K562 (cell line): ENCODE results near the gene LDB2. TPM values are rescaled to one million over a fixed set of nuclear protein-coding genes. Genes with fewer than 3 reads are reported as not detected.

Source experiments
- ATAC-seq: fragments of 200-7000 bp; cut with Tn5 transposase; 3 replicates; pipeline ENCODE4 v1.9.1; 2020; ENCODE audit warnings: moderate library complexity
- BruUV-seq: library from RNA; stranded (reverse); fragments of 400-500 nt; replicated peaks from 2 replicates; lab custom pipeline; 2021; lab: Mats Ljungman, UMichigan
- CTCF ChIA-PET: fragments of 300-600 bp; formaldehyde crosslinking; extraction: SDS; loops from one replicate; lab custom pipeline; 2021; ENCODE audit warnings: low intra/inter-chr PET ratio; lab: Yijun Ruan, JAX
- POLR2A ChIA-PET: fragments of 300-600, 350-650 bp; sonication (Branson Sonifier 250); formaldehyde crosslinking; extraction: SDS; loops from one replicate; lab custom pipeline; 2021; ENCODE audit warnings: antibody characterized with exemption, inconsistent platforms; lab: Yijun Ruan, JAX
- DNase-seq, 4 experiments: peaks; one replicate each; pipeline versions ENCODE4 v3.0.0 to v3.0.0-alpha.2; 2011 to 2018; ENCODE audit warnings: low spot score in 3 of 4, mixed read lengths in 3 of 4; ENCODE audit errors: extremely low read depth in 1 of 4
- FAIRE-seq: peaks from 2 replicates; lab custom pipeline; 2011; peaks lifted over from hg19 to GRCh38; lab: Jason Lieb, UNC
- H2AFZ ChIP-seq: 2 replicates; pipeline ENCODE4 v1.6.0; 2011; ENCODE audit warnings: low read depth, low read length, control low read depth, inconsistent platforms
- H3K27ac ChIP-seq: fragments of 200-600 bp; 3 replicates; pipeline ENCODE4 v1.8.0; 2011; ENCODE audit warnings: low read depth, mild to moderate bottlenecking, control low read depth, inconsistent platforms, low read length, moderate library complexity, mixed read lengths; ENCODE audit errors: extremely low read depth
- H3K27me3 ChIP-seq, 2 experiments: fragments of 300-600 bp in 1 of 2; 2 replicates in 1 of 2; 3 replicates in 1 of 2; pipeline versions ENCODE4 v1.6.0 to v1.8.0; 2011; ENCODE audit warnings: inconsistent platforms in 2 of 2, low read length in 2 of 2, mild to moderate bottlenecking in 1 of 2, mixed read lengths in 1 of 2, moderate library complexity in 1 of 2; ENCODE audit not compliant: control insufficient read depth in 2 of 2, insufficient read depth in 2 of 2
- H3K36me3 ChIP-seq: fragments of 300-600 bp; 3 replicates; pipeline ENCODE4 v1.8.0; 2011; ENCODE audit warnings: mild to moderate bottlenecking, low read length, inconsistent platforms; ENCODE audit not compliant: control insufficient read depth, insufficient read depth
- H3K4me1 ChIP-seq, 2 experiments: fragments of 200-600 bp in 1 of 2; replicated peaks in 1 of 2; 2 replicates in 1 of 2; 3 replicates in 1 of 2; pipeline versions ENCODE4 v1.5.1 to v1.8.0; 2011; ENCODE audit warnings: inconsistent platforms in 2 of 2, low read length in 2 of 2, mild to moderate bottlenecking in 1 of 2, mixed read lengths in 1 of 2, moderate library complexity in 1 of 2; ENCODE audit not compliant: control insufficient read depth in 2 of 2, insufficient read depth in 2 of 2
- H3K4me2 ChIP-seq: 2 replicates; pipeline ENCODE4 v1.6.1; 2011; ENCODE audit warnings: low read length, control low read depth, inconsistent platforms, mixed read lengths; ENCODE audit not compliant: insufficient read depth
- H3K4me3 ChIP-seq: fragments of 200-600 bp; sonication (generic), shearing (Covaris generic); 2 replicates; pipeline ENCODE4 v1.5.1; 2016; ENCODE audit warnings: control low read depth, inconsistent platforms
- H3K79me2 ChIP-seq: fragments of 200-600 bp; 3 replicates; pipeline ENCODE4 v1.8.0; 2011; ENCODE audit warnings: low read length, inconsistent platforms; ENCODE audit not compliant: control insufficient read depth, insufficient read depth
- H3K9ac ChIP-seq, 2 experiments: 2 replicates each; pipeline versions ENCODE4 v1.6.0 to v1.6.1; 2011; ENCODE audit warnings: low read depth in 2 of 2, low read length in 2 of 2, control low read depth in 1 of 2, inconsistent platforms in 1 of 2, mild to moderate bottlenecking in 1 of 2, mixed read lengths in 1 of 2; ENCODE audit not compliant: insufficient read depth in 1 of 2
- H3K9me1 ChIP-seq: one replicate; pipeline ENCODE4 v1.6.0; 2011; ENCODE audit warnings: inconsistent platforms, mild to moderate bottlenecking, low read length, moderate library complexity; ENCODE audit not compliant: control insufficient read depth, insufficient read depth
- H3K9me3 ChIP-seq: replicated peaks from 2 replicates; pipeline ENCODE4 v1.5.1; 2011; ENCODE audit warnings: low read depth, low read length, inconsistent platforms; ENCODE audit not compliant: control insufficient read depth, insufficient read depth
- H4K20me1 ChIP-seq: replicated peaks from 2 replicates; pipeline ENCODE4 v1.6.1; 2011; ENCODE audit warnings: low read length, inconsistent platforms, mixed read lengths; ENCODE audit not compliant: control insufficient read depth, insufficient read depth
- ATF1 ChIP-seq, 2 experiments: fragments of 450-650 bp in 1 of 2; IDR thresholded peaks; 2 replicates each; pipeline ENCODE4 v1.6.1; 2016; ENCODE audit warnings: missing compliant biosample characterization in 1 of 2, missing genetic modification characterization in 1 of 2
- BHLHE40 ChIP-seq: IDR thresholded peaks from 2 replicates; pipeline ENCODE4 v1.6.1; 2011; ENCODE audit warnings: low read length, improper control_type of control experiment
- COPS2 ChIP-seq: fragments of 450-650 bp; conservative IDR thresholded peaks from 2 replicates; pipeline ENCODE4 v1.6.1; 2016; ENCODE audit warnings: mild to moderate bottlenecking, moderate library complexity
- GTF2E2 ChIP-seq: fragments of 200-800 bp; sonication (Bioruptor generic); IDR thresholded peaks from 2 replicates; pipeline ENCODE4 v1.6.1; 2016; ENCODE audit warnings: missing genetic modification characterization, missing compliant biosample characterization
- KAT7 ChIP-seq: sonication (generic); formaldehyde crosslinking; IDR thresholded peaks from 2 replicates; pipeline ENCODE4 v1.8.0; 2022; ENCODE audit warnings: missing genetic modification reagents, mild to moderate bottlenecking, borderline replicate concordance
- NUFIP1 ChIP-seq: fragments of 450-650 bp; IDR thresholded peaks from 2 replicates; pipeline ENCODE4 v1.6.1; 2018; ENCODE audit not compliant: partially characterized antibody
- POLR2AphosphoS2 ChIP-seq: IDR thresholded peaks from 2 replicates; pipeline ENCODE4 v1.6.1; 2012; ENCODE audit warnings: low read length, improper control_type of control experiment
- SIRT6 ChIP-seq: IDR thresholded peaks from one replicate; pipeline ENCODE4 v1.6.1; 2012; ENCODE audit warnings: low read depth, mild to moderate bottlenecking, control low read depth, inconsistent platforms, low read length, moderate library complexity
- TAF1 ChIP-seq: IDR thresholded peaks from 2 replicates; pipeline ENCODE4 v1.6.1; 2011; ENCODE audit warnings: mild to moderate bottlenecking, low read length, moderate library complexity; ENCODE audit not compliant: insufficient read depth, control insufficient read depth, severe bottlenecking; ENCODE audit errors: extremely low read depth
- TCFL5 ChIP-seq: fragments of 250-450 bp; sonication (Bioruptor Pico); conservative IDR thresholded peaks from 2 replicates; pipeline ENCODE4 v1.6.1; 2021; ENCODE audit warnings: mild to moderate bottlenecking, moderate library complexity, matching md5 sums
- ZNF354B ChIP-seq: fragments of 250-450 bp; sonication (Bioruptor Pico); IDR thresholded peaks from 2 replicates; pipeline ENCODE4 v1.4.0; 2020
- ZNF41 ChIP-seq: fragments of 250-450 bp; sonication (Bioruptor Pico); conservative IDR thresholded peaks from 2 replicates; pipeline ENCODE4 v1.4.0; 2020; ENCODE audit warnings: mild to moderate bottlenecking
- ZNF696 ChIP-seq: fragments of 250-450 bp; sonication (Bioruptor Pico); conservative IDR thresholded peaks from 2 replicates; pipeline ENCODE4 v1.4.0; 2020; ENCODE audit warnings: mild to moderate bottlenecking, moderate library complexity
- ZNF707 ChIP-seq: fragments of 250-450 bp; sonication (Bioruptor Pico); conservative IDR thresholded peaks from 2 replicates; pipeline ENCODE4 v1.8.0; 2022; ENCODE audit warnings: inconsistent platforms, mild to moderate bottlenecking, moderate library complexity
- ZNF79 ChIP-seq: fragments of 250-450 bp; sonication (Bioruptor Pico); IDR thresholded peaks from 2 replicates; pipeline ENCODE4 v1.4.0; 2020; ENCODE audit warnings: low read depth, mild to moderate bottlenecking, moderate library complexity
- WGBS: fragments of 100-300 bp; shearing (Covaris generic); methylation state at CpG from one replicate; pipeline ENCODE4 v1.1.6; 2016; ENCODE audit warnings: low coverage, mixed read lengths; ENCODE audit not compliant: insufficient coverage; ENCODE audit errors: missing lambda C conversion rate; 5-methylcytosine and 5-hydroxymethylcytosine counted together
- in situ Hi-C: fragments of 300-500 bp; cut with MboI; formaldehyde crosslinking; loops from 4 replicates; pipeline ENCODE4 v1.15.0; 2018; ENCODE audit warnings: inconsistent platforms, mixed read lengths
- intact Hi-C: fragments of 100-400 bp; cut with micrococcal nuclease; formaldehyde crosslinking; loops from 2 replicates; pipeline ENCODE4 v1.14.2; 2022
- polyA plus RNA-seq, 8 experiments: library from polyadenylated mRNA; depleted of rRNA in 4 of 8; stranded (reverse) in 5 of 8; unstranded in 3 of 8; fragments of >200 nt; fragmentation: Nextera tagmentation in 2 of 8; fragmentation: Illumina TruSeq in 1 of 8; extraction: Ambion mirVana in 2 of 8; extraction: Trizol in 1 of 8; gene quantifications; 2 replicates each; pipeline versions ENCODE4 v1.2.1 to v1.2.3, GENCODE V29; 2011 to 2014; ENCODE audit warnings: inconsistent platforms in 1 of 8, missing spikeins in 1 of 8
- total RNA-seq, 7 experiments: library from RNA; depleted of rRNA in 6 of 7; stranded (reverse); fragments of >200 nt in 6 of 7; fragmentation: Illumina TruSeq in 2 of 7; extraction: Trizol in 2 of 7; gene quantifications; 2 replicates each; pipeline versions ENCODE4 v1.2.1 to v1.2.3, GENCODE V29; 2011 to 2021; ENCODE audit warnings: low replicate concordance in 1 of 7
- TF ChIP-seq, protein P1 (sequence below): sonication (generic); formaldehyde crosslinking; IDR thresholded peaks from 2 replicates; pipeline ENCODE4 v1.8.1; 2023; ENCODE audit warnings: mild to moderate bottlenecking, missing genetic modification reagents, moderate library complexity
- TF ChIP-seq, protein P2 (sequence below): sonication (generic); formaldehyde crosslinking; IDR thresholded peaks from 2 replicates; pipeline ENCODE4 v1.9.0; 2022; ENCODE audit warnings: mild to moderate bottlenecking, missing genetic modification reagents

Gene LDB2
- total and polyA plus RNA-seq, 9 of the 15 experiments (the other 6 are each of a cell fraction or from before 2014, with no cell fraction given) = 0.10 to 0.20 TPM; not detected in 7

DNA sequence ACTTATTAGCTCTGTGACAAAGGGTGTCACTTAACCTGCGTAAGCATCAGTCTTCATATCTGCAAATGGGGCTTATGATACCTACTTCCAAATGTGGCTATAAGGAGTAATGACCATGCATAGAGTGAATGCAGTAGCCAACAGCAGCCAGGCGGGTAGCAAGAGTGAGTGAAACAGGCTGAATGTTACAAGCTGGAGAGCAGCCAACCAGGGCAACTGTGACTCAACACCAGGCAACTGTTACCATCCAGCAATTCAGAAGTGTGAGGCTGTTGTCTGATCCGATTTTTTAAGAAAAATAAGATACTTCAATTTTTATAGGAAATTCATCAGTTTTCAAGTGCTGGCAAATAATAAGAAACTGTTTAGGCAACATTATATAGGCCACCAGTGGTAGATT, 401.9 kb downstream of the LDB2 start:
- Histone ChIP-seq H3K9ac (no peak overlapping the region), H3K4me1 (no peaks in the 10 kb centered on the region), H3K9me1 (no peaks in the 10 kb centered on the region), H4K20me1 (no peaks in the 10 kb centered on the region), H3K4me2 (no peak overlapping the region), H3K79me2 (no peaks in the 10 kb centered on the region), H3K27ac (no peak overlapping the region), H3K36me3 (no peaks in the 10 kb centered on the region), H3K9me3 (no peaks in the 10 kb centered on the region), H2AFZ (no peak overlapping the region), H3K27me3 (no peaks in the 10 kb centered on the region), H3K4me3 (no peak overlapping the region)
- no TSS peak for BruUV-seq
- in situ Hi-C loops = no loop called here
- no peak for TF ChIP-seq ATF1 (CRISPR knock-in tag; IDR thresholded peaks at IDR 0.05)
- no peak for TF ChIP-seq ATF1 (tag; IDR thresholded peaks at IDR 0.05)
- TF ChIP-seq NUFIP1 = no peak
- TF ChIP-seq KAT7 (CRISPR knock-in tag) = no peak
- no peak for TF ChIP-seq GTF2E2 (tag)
- no peak for TF ChIP-seq ZNF696
- no peak for TF ChIP-seq TAF1
- TF ChIP-seq COPS2 = no peak
- no peak for TF ChIP-seq ZNF79 (CRISPR knock-in tag)
- TF ChIP-seq ZNF354B (CRISPR knock-in tag) = no peak
- TF ChIP-seq TCFL5 = no peak
- TF ChIP-seq, protein P1, sequence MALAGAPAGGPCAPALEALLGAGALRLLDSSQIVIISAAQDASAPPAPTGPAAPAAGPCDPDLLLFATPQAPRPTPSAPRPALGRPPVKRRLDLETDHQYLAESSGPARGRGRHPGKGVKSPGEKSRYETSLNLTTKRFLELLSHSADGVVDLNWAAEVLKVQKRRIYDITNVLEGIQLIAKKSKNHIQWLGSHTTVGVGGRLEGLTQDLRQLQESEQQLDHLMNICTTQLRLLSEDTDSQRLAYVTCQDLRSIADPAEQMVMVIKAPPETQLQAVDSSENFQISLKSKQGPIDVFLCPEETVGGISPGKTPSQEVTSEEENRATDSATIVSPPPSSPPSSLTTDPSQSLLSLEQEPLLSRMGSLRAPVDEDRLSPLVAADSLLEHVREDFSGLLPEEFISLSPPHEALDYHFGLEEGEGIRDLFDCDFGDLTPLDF (CRISPR knock-in tag) = no peak
- TF ChIP-seq ZNF707 (CRISPR knock-in tag) = no peak
- no peak for TF ChIP-seq SIRT6
- TF ChIP-seq, protein P2, sequence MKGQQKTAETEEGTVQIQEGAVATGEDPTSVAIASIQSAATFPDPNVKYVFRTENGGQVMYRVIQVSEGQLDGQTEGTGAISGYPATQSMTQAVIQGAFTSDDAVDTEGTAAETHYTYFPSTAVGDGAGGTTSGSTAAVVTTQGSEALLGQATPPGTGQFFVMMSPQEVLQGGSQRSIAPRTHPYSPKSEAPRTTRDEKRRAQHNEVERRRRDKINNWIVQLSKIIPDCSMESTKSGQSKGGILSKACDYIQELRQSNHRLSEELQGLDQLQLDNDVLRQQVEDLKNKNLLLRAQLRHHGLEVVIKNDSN (CRISPR knock-in tag) = no peak
- TF ChIP-seq BHLHE40 = no peak
- TF ChIP-seq POLR2AphosphoS2 = no peak
- no peak for TF ChIP-seq ZNF41 (CRISPR knock-in tag)
- ChIA-PET POLR2A (no interaction called here), CTCF (no interaction called here)
- FAIRE-seq (no peak), DNase-seq (no peak), ATAC-seq (no peak)
- 6% methylated on average over 3 of the region's 3 CpGs for WGBS
- intact Hi-C loops = no loop called here
